BLaER1 treated with 17β-estradiol and CSF1 and Interleukin-3, amounts not matched to agents 10 nM and 100 nM (cell line): ENCODE results near the gene KRTAP9-3.
A peak's percentile ranks its signal among the peaks of the same experiment; 100 is the strongest.
"Not testable (repeated sequence)": the region's sequence is repeated elsewhere in the genome, so short reads cannot be mapped to it uniquely, and the experiment has no call there.

ENCODE experiments used
- H3K27ac ChIP-seq, 11 experiments: shearing (Covaris generic); formaldehyde crosslinking; 2 replicates each; pipeline ENCODE4 v1.8.1; 2022
- H3K27me3 ChIP-seq, 11 experiments: shearing (Covaris generic); formaldehyde crosslinking; 2 replicates each; pipeline ENCODE4 v1.8.1; 2022
- H3K36me3 ChIP-seq, 11 experiments: shearing (Covaris generic); formaldehyde crosslinking; 2 replicates each; pipeline ENCODE4 v1.8.1; 2022
- H3K4me1 ChIP-seq, 10 experiments: shearing (Covaris generic); formaldehyde crosslinking; 2 replicates each; pipeline ENCODE4 v1.8.1; 2022
- H3K4me2 ChIP-seq, 11 experiments: shearing (Covaris generic); formaldehyde crosslinking; 2 replicates each; pipeline ENCODE4 v1.8.1; 2022
- H3K4me3 ChIP-seq, 10 experiments: shearing (Covaris generic); formaldehyde crosslinking; 2 replicates each; pipeline ENCODE4 v1.8.1; 2022
- H3K9ac ChIP-seq, 11 experiments: shearing (Covaris generic); formaldehyde crosslinking; 2 replicates each; pipeline ENCODE4 v1.8.1; 2022
- H3K9me3 ChIP-seq, 11 experiments: shearing (Covaris generic); formaldehyde crosslinking; replicated peaks in 1 of 11; 2 replicates each; pipeline ENCODE4 v1.8.1; 2022
- H4K20me1 ChIP-seq, 11 experiments: shearing (Covaris generic); formaldehyde crosslinking; 2 replicates each; pipeline ENCODE4 v1.8.1; 2022
- Cebpa-rat ChIP-seq, 11 experiments: shearing (Covaris generic); IDR thresholded peaks; 2 replicates each; pipeline ENCODE4 v1.8.1; 2022

The KRTAP9-3 gene

GRCh38 chr17:41271858-41272257, 39.6 kb downstream of the KRTAP9-3 start:
- Histone ChIP-seq H3K4me2 (no peak overlapping the region), H3K27me3 (no peaks in the 10 kb centered on the region), H3K9ac (no peak overlapping the region), H3K27ac (no peak overlapping the region), H3K4me1 (peaks cover 0 to 10% (median 0%) of the 10 kb centered on the region in 10 experiments; a peak in 4 of 20 replicates), H3K4me3 (no peak overlapping the region), H3K36me3 (no peaks in the 10 kb centered on the region), H4K20me1 (no peaks in the 10 kb centered on the region), H3K9me3 (no peaks in the 10 kb centered on the region)
- no peak for TF ChIP-seq Cebpa-rat (IDR thresholded peaks at IDR 0.05)

GRCh38 chr17:41275648-41276190, 43.5 kb downstream of the KRTAP9-3 start, which contains the start of gene KRTAP9-7:
Gene KRTAP9-7, plus strand, starts transcription at chr17:41275698. Its CDS starts 0 bp downstream, at chr17:41275698.
- H3K9ac ChIP-seq, H3K4me1 ChIP-seq, H3K27me3 ChIP-seq, H4K20me1 ChIP-seq, H3K4me3 ChIP-seq, H3K9me3 ChIP-seq, H3K36me3 ChIP-seq: not testable (repeated sequence)
- H3K27ac ChIP-seq = peak within 1 kb of the TSS in 1 of 11 experiments; percentile 14; a peak in 2 of 22 replicates
- H3K4me2 ChIP-seq = peak within 1 kb of the TSS in 3 of 11 experiments; percentile 23 to 37 (median 29); a peak in 3 of 22 replicates

- H3K4me1 ChIP-seq = peaks cover 0 to 12% (median 0%) of the 10 kb centered on the region in 10 experiments; a peak in 5 of 20 replicates
- no peak overlapping the region for H3K9ac ChIP-seq
- no peaks in the 10 kb centered on the region for H3K36me3 ChIP-seq
- no peak overlapping the region for H3K27ac ChIP-seq
- H4K20me1 ChIP-seq = no peaks in the 10 kb centered on the region
- no peak overlapping the region for H3K4me3 ChIP-seq
- H3K27me3 ChIP-seq = no peaks in the 10 kb centered on the region
- no peak overlapping the region for H3K4me2 ChIP-seq
- 0 out of 22 replicates have a peak, but pooled peaks cover 0 to 6% (median 0%) of the 10 kb centered on the region in 11 experiments for H3K9me3 ChIP-seq
- TF ChIP-seq Cebpa-rat (IDR thresholded peaks at IDR 0.05) = no peak
These were observed 46.1 kb downstream of the KRTAP9-3 start for GRCh38 chr17:41278176-41278955.
